ENCODE results near the gene YJU2. TPM values are rescaled to one million over a fixed set of nuclear protein-coding genes. Genes with fewer than 3 reads are reported as not detected.
"Not testable (repeated sequence)": the region's sequence is repeated elsewhere in the genome, so short reads cannot be mapped to it uniquely, and the experiment has no call there.

YJU2 gene
- total RNA-seq, 2 experiments from 2014 or later: 26.8 to 32.1 TPM

DNA sequence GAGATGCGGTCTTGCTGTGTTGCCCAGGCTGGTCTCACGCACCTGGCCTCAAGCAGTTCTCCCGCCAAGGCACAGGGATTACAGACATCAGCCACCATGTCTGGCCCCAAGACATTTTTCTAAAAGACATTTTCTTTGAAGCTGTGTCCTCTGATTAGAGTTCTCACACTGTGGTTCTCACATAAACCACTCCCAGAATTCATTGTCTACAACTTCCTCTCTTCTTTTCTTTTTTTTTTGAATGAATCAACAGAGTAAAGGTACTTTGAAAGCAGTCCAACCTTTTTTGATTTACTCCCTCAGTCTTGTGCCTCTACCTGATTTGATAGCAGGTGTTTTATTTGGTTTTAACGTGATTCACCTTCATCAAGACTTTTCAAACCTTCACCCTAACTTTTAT, 17.9 kb downstream of the YJU2 start:
- Mint-ChIP-seq H3K4me1 (peaks cover 36% of the 10 kb centered on the region), H3K27ac (peak overlapping the region; percentile 88), H3K4me3 (peak overlapping the region; percentile 30), H3K9me3 (ENCODE audit: low read depth) (no peaks in the 10 kb centered on the region), H3K36me3 (peaks cover 30% of the 10 kb centered on the region), H3K27me3 (no peaks in the 10 kb centered on the region)
- DNase-seq: no peak
- peak; percentile 46 for ATAC-seq
- CTCF ChIA-PET: interaction anchor here (0.6 to 7.9 kb wide), 6 partner anchors 34 to 277 kb away, joined by 3 to 125 read pairs (median 4); partner anchors contain the start of gene MPND

GRCh38 chr19:4266253-4267000, 19.5 kb downstream of the YJU2 start:
- DNase-seq (no peak), ATAC-seq (no peak)
- peak overlapping the region; percentile 50 for H3K27ac Mint-ChIP-seq
- H3K4me3 Mint-ChIP-seq: no peak overlapping the region
- peaks cover 30% of the 10 kb centered on the region for H3K36me3 Mint-ChIP-seq
- no peaks in the 10 kb centered on the region for H3K9me3 Mint-ChIP-seq (ENCODE audit: low read depth)
- CTCF ChIA-PET: interaction anchor here (0.6 to 7.9 kb wide), 46 partner anchors 9 to 1316 kb away, joined by 3 to 125 read pairs (median 5); partner anchors contain the start of genes CHAF1A, FSD1, MPND and SH3GL1
- no peaks in the 10 kb centered on the region for H3K27me3 Mint-ChIP-seq
- peaks cover 36% of the 10 kb centered on the region for H3K4me1 Mint-ChIP-seq

DNA sequence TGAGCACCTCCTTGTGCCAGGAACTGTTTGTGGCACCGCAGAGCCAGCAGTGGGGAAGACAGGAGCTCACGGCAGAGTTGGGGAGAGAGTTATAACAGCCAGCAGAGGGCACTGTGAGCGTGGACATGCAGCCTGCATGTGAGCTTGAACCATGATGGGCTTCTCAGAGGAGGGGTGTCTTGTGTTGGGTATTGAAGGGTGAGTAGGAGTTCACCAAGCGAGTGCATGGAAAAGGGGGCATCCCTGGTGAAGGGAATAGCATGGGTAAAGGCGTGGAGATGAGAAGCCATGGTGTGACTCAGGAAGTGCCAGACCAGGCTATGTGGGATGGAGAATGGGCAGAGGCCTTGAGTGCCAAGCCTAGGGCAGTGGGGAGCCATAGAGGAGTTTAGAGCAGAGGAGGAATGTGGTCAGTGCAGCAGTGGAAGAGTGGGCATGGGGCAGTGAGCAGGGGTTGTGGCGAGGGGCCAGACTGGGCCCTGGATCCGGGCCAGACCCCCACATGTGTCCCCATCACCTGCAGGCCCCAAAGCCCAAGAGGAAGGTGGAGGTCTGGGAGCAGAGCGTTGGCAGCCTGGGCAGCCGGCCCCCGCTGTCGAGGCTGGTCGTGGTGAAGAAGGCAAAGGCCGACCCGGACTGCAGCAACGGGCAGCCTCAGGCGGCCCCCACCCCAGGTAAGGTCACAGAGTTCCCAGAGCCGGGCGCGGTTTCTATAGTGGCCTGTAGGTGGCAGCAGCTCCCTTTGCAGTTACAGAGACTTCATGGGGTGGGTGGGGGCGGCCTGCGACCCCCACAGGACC, 20.4 kb downstream of the YJU2 start:
- H3K36me3 Mint-ChIP-seq: peaks cover 38% of the 10 kb centered on the region
- H3K27ac Mint-ChIP-seq: peak overlapping the region; percentile 35

GRCh38 chr19:4267901-4268815, 21.3 kb downstream of the YJU2 start:
- H3K27me3 Mint-ChIP-seq: no peaks in the 10 kb centered on the region
- CTCF ChIA-PET: interaction anchor here (0.7 to 7.9 kb wide), 35 partner anchors 10 to 741 kb away, joined by 3 to 125 read pairs (median 7); partner anchors contain the start of genes CHAF1A, FSD1, MPND and SH3GL1
- no peak for DNase-seq
- peaks cover 35% of the 10 kb centered on the region for H3K4me1 Mint-ChIP-seq
- no peak overlapping the region for H3K4me3 Mint-ChIP-seq
- H3K9me3 Mint-ChIP-seq (ENCODE audit: low read depth): no peaks in the 10 kb centered on the region
- no peak for ATAC-seq
- H3K36me3 Mint-ChIP-seq: peaks cover 37% of the 10 kb centered on the region
- no peak overlapping the region for H3K27ac Mint-ChIP-seq

More for the DNA sequence above, 20.4 kb downstream of the YJU2 start:
- Mint-ChIP-seq H3K4me1 (peaks cover 36% of the 10 kb centered on the region), H3K27me3 (no peaks in the 10 kb centered on the region), H3K9me3 (ENCODE audit: low read depth) (no peaks in the 10 kb centered on the region), H3K4me3 (no peak overlapping the region)
- ATAC-seq: peak; percentile 69
- peak; percentile 75 for DNase-seq
- CTCF ChIA-PET: interaction anchor here (0.6 to 7.9 kb wide), 57 partner anchors 8 to 1317 kb away, joined by 3 to 125 read pairs (median 4); partner anchors contain the start of genes CHAF1A, FSD1, MPND and SH3GL1

DNA sequence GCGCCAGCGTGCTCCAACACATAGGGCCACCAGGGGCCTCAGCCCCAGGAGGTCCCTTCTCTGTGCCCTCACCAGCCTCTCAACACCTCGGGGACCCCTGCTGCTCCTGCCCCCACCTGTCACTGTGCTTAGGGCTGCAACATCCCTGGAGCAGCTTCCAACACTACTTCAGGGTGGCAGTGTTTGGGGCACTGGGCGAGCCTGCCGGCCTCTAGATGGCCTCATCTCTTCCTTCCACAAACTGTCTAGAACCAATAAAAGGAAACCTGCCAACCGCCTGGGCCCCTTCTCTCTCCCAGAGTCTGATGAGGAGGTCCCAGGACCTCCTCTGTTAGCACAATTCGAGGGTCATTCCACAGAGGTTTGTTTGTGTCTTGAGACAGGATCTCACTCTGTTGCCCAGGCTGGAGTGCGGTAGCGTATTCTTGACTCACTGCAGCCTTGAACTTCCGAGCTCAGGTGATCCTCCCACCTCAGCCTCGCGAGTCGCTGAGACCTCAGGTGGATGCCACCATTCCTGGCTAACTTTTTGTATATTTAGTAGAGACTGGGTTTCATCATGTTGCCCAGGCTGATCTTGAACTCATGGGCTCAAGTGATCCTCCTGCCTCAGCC, 22.0 kb downstream of the YJU2 start:
- CTCF ChIA-PET: interaction anchor here (1.1 to 7.9 kb wide), 9 partner anchors 9 to 256 kb away, joined by 4 to 125 read pairs (median 19); partner anchors contain the start of genes MPND and STAP2
- Mint-ChIP-seq H3K27me3 (no peaks in the 10 kb centered on the region), H3K4me1 (peaks cover 29% of the 10 kb centered on the region), H3K9me3 (ENCODE audit: low read depth) (no peaks in the 10 kb centered on the region), H3K36me3 (peaks cover 34% of the 10 kb centered on the region), H3K4me3 (no peak overlapping the region), H3K27ac (no peak overlapping the region)
- ATAC-seq (no peak), DNase-seq (no peak)

GRCh38 chr19:4272894-4273293, 26.0 kb downstream of the YJU2 start:
- CTCF ChIA-PET: interaction anchor here (0.8 kb wide), 1 partner anchor 80 kb away, joined by 3 read pairs; no protein-coding TSS in a partner anchor
- Mint-ChIP-seq H3K36me3 (peaks cover 19% of the 10 kb centered on the region), H3K9me3 (ENCODE audit: low read depth) (no peaks in the 10 kb centered on the region), H3K4me1 (no peaks in the 10 kb centered on the region), H3K27me3 (peaks cover 5% of the 10 kb centered on the region), H3K4me3 (no peak overlapping the region), H3K27ac (no peak overlapping the region)
- ATAC-seq: no peak
- DNase-seq: no peak

DNA sequence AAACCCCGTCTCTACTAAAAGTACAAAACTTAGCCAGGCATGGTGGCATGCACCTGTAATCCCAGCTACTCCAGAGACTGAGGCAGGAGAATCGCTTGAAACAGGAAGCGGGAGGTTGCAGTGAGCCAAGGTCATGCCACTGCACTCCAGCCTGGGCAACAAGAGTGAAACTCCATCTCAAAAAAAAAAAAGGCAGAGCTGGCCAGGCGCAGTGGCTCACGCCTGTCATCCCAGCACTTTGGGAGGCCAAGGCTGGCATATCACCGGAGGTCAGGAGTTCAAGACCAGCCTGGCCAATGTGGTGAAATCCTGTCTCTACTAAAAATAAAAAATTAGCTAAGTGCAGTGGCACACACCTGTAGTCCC, 27.4 kb downstream of the YJU2 start:
- Mint-ChIP-seq H3K36me3 (peaks cover 16% of the 10 kb centered on the region), H3K27me3 (peaks cover 14% of the 10 kb centered on the region)
- H3K4me1 Mint-ChIP-seq; ATAC-seq; H3K4me3 Mint-ChIP-seq; H3K9me3 Mint-ChIP-seq (ENCODE audit: low read depth); H3K27ac Mint-ChIP-seq; DNase-seq: not testable (repeated sequence)
- CTCF ChIA-PET: interaction anchor here (1.0 kb wide), 1 partner anchor 19 kb away, joined by 3 read pairs; no protein-coding TSS in a partner anchor

DNA sequence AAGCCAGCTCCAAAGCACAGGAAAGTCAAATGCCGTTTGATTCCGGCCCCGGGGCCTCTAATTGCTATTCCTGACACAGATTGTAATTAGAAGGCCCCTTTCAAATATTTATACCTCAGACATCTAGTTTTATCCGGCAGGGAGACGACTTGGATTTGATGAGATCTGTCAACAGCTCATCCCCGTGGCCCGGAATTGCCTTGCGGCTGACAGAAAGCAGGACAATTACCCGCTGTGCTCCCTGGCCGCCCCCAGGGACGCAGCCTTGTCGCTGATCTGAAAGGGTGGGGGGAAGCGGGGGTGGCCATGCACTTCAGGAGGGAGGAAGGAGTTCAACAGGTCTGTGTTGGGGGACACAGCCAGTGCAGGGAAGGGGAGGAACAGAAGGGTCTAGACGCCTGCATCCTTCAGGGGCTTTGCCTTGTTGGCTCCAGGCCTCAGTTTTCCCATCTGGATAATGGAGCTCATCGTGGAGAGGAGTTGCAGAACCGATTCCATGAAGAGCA, 30.4 kb downstream of the YJU2 start:
- CTCF ChIA-PET: interaction anchor here (1.6 to 2.6 kb wide), 2 partner anchors 9 to 75 kb away, joined by 4 to 10 read pairs; no protein-coding TSS in a partner anchor
- ATAC-seq: no peak
- no peak overlapping the region for H3K27ac Mint-ChIP-seq

DNA sequence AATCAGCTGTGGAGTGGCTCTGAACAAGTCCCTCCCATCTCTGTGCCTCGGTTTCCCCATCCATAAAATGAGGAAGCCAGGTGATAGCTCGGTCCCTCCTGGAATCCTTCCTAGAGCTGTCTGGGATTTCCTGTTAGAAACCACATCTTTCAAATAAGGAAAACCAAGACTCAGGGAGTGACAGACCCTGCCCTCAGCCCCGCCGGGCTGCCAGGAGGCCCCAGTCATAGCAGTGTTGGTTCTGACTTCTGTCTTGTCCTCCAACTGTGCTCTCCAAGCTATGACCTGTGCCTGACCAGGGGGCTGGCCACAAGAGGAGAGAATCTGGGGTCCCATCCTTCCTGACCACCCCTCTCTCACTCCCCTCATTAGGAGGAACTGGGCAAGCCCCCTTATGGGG, 31.1 kb downstream of the YJU2 start:
- Mint-ChIP-seq H3K27me3 (peaks cover 33% of the 10 kb centered on the region), H3K27ac (no peak overlapping the region), H3K36me3 (no peaks in the 10 kb centered on the region), H3K4me1 (peaks cover 4% of the 10 kb centered on the region), H3K9me3 (ENCODE audit: low read depth) (no peaks in the 10 kb centered on the region), H3K4me3 (no peak overlapping the region)
- CTCF ChIA-PET: interaction anchor here (1.1 to 1.6 kb wide), 2 partner anchors 10 to 11 kb away, joined by 4 read pairs; no protein-coding TSS in a partner anchor
- ATAC-seq (no peak), DNase-seq (no peak)

More for the DNA sequence above, 30.4 kb downstream of the YJU2 start:
- peaks cover 30% of the 10 kb centered on the region for H3K27me3 Mint-ChIP-seq
- H3K36me3 Mint-ChIP-seq: peaks cover under 1% of the 10 kb centered on the region
- H3K4me1 Mint-ChIP-seq: peaks cover 4% of the 10 kb centered on the region
- no peak for DNase-seq
- no peak overlapping the region for H3K4me3 Mint-ChIP-seq
- H3K9me3 Mint-ChIP-seq (ENCODE audit: low read depth): no peaks in the 10 kb centered on the region

GRCh38 chr19:4278419-4279266, 31.8 kb downstream of the YJU2 start, which contains the start of gene SHD:
SHD (plus strand) TSS chr19:4279266; CDS start chr19:4280064, 798 bp downstream.
- H3K27me3 Mint-ChIP-seq: peaks cover 35% of the 10 kb centered on the region
- H3K27ac Mint-ChIP-seq: no peak within 1 kb of the TSS
- CTCF ChIA-PET: interaction anchor here (1.1 to 1.8 kb wide), 3 partner anchors 11 to 12 kb away, joined by 4 to 10 read pairs (median 4); no protein-coding TSS in a partner anchor
- no peak for DNase-seq
- peaks cover 4% of the 10 kb centered on the region for H3K4me1 Mint-ChIP-seq
- no peak within 1 kb of the TSS for H3K4me3 Mint-ChIP-seq
- H3K36me3 Mint-ChIP-seq: no peaks in the 10 kb centered on the region
- no peak for ATAC-seq
- H3K9me3 Mint-ChIP-seq (ENCODE audit: low read depth): no peaks in the 10 kb centered on the region

DNA sequence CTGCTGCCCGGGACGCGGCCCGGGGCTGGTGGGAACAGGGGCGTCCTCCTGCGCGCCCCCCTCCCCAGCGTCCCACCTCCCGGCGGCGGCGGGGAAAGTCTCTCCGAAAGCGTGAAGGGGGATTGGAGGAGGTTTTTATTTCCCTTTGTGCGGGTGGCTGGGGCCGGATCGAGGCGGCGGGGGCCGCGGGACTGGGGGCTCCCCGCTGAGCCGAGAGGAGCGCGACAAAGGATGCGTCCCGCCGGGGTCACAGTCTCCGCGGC, 32.3 kb downstream of the YJU2 start:
- no peak for DNase-seq
- Mint-ChIP-seq H3K27me3 (peaks cover 35% of the 10 kb centered on the region), H3K36me3 (no peaks in the 10 kb centered on the region), H3K27ac (no peak overlapping the region), H3K4me3 (no peak overlapping the region), H3K4me1 (peaks cover 4% of the 10 kb centered on the region), H3K9me3 (ENCODE audit: low read depth) (no peaks in the 10 kb centered on the region)
- CTCF ChIA-PET: interaction anchor here (1.8 kb wide), 1 partner anchor 12 kb away, joined by 10 read pairs; no protein-coding TSS in a partner anchor
- ATAC-seq: no peak

Measured in activated CD8-positive, alpha-beta memory T cell treated with anti-CD3 and anti-CD28 coated beads, Interleukin-2, amount 10 ng/mL, durations not matched to agents 7 days and 5 days (primary cell).